GM10248 (cell line): ENCODE results near the gene UPF1.

Experiments used
- CTCF ChIA-PET: fragments of 300-600 bp; sonication (Branson Sonifier 250); formaldehyde crosslinking; extraction: SDS; loops from one replicate; lab custom pipeline; 2021; ENCODE audit warnings: antibody characterized with exemption; lab: Yijun Ruan, JAX
- POLR2A ChIA-PET: fragments of 350-650 bp; sonication (Branson Sonifier 250); formaldehyde crosslinking; extraction: SDS; loops from one replicate; lab custom pipeline; 2020; ENCODE audit warnings: antibody characterized with exemption; lab: Yijun Ruan, JAX
- DNase-seq: peaks from one replicate; pipeline ENCODE4 v3.0.0; 2012; ENCODE audit errors: extremely low spot score
- CTCF ChIP-seq: IDR thresholded peaks from 2 replicates; pipeline ENCODE4 v1.5.1; 2012; ENCODE audit warnings: mild to moderate bottlenecking, low read depth; ENCODE audit errors: extremely low read depth, missing control alignments, control extremely low read depth

UPF1 gene

GRCh38 chr19:18904334-18905057, 72.7 kb downstream of the UPF1 start:
- CTCF ChIA-PET: interaction anchor here (1.3 kb wide), 1 partner anchor 24 kb away, joined by 4 read pairs; no protein-coding TSS in a partner anchor
- DNase-seq: no peak

GRCh38 chr19:18905058-18905456, 73.3 kb downstream of the UPF1 start:
- CTCF ChIA-PET: interaction anchor here (1.3 kb wide), 1 partner anchor 25 kb away, joined by 4 read pairs; no protein-coding TSS in a partner anchor

More at GRCh38 chr19:18904334-18905057, 72.7 kb downstream of the UPF1 start:
- TF ChIP-seq CTCF: no peak
- POLR2A ChIA-PET: no interaction called here

GRCh38 chr19:18905513-18906236, 73.9 kb downstream of the UPF1 start:
- no peak for DNase-seq
- ChIA-PET CTCF (interaction anchor here (1.3 kb wide), 1 partner anchor 25 kb away, joined by 4 read pairs; no protein-coding TSS in a partner anchor), POLR2A (no interaction called here)
- no peak for TF ChIP-seq CTCF

More at GRCh38 chr19:18905058-18905456, 73.3 kb downstream of the UPF1 start:
- no peak for TF ChIP-seq CTCF
- no peak for DNase-seq
- POLR2A ChIA-PET: no interaction called here

GRCh38 chr19:18906605-18907519, 75.1 kb downstream of the UPF1 start:
- ChIA-PET CTCF (no interaction called here), POLR2A (interaction anchor here (1.5 kb wide), 1 partner anchor 12 kb away, joined by 4 read pairs; the partner anchor contains the start of genes COPE and DDX49)
- DNase-seq: no peak
- TF ChIP-seq CTCF: no peak

GRCh38 chr19:18908917-18909619, 77.3 kb downstream of the UPF1 start:
- no peak for DNase-seq
- ChIA-PET POLR2A (no interaction called here), CTCF (interaction anchor here (2.0 kb wide), 1 partner anchor 10 kb away, joined by 7 read pairs; the partner anchor contains the start of genes COPE and DDX49)
- no peak for TF ChIP-seq CTCF
